ENCODE measurements around the gene KDM4B.

Gene KDM4B

DNA sequence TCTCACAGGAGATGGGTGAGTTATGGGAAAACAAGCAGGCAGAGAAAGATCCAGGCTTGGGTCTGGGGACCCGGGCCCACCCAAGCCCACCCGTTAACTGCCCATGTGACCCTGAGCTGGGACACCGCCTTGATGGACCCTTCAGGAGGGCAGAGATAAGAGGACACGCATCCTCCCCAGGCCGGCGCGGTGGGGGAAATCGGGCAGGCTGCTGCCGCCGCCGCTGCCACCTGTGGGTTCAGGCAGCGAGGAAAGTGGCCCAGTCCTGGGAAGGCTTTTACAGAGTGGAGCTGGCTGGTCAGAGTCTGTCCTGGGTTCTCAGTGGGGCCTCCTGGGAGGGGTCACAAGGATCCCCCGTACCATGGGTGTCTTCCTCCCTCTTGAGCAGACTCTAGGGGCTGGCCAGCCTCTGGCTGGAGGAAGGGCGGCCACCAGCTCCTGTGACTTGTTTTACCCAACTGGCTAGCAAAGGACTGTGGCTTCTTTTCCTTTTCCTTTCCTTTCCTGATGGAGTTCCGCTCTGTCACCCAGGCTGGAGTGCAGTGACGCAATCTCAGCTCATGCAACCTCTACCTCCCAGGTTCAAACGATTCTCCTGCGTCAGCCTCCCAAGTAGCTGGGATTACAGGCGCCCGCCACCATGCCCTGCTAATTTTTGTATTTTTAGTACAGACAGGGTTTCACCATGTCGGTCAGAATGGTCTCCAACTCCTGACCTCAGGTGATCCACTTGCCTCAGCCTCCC lies 155.4 kb downstream of the KDM4B start:
- DNase-seq (ENCODE audit: low read depth), result no peak

DNA sequence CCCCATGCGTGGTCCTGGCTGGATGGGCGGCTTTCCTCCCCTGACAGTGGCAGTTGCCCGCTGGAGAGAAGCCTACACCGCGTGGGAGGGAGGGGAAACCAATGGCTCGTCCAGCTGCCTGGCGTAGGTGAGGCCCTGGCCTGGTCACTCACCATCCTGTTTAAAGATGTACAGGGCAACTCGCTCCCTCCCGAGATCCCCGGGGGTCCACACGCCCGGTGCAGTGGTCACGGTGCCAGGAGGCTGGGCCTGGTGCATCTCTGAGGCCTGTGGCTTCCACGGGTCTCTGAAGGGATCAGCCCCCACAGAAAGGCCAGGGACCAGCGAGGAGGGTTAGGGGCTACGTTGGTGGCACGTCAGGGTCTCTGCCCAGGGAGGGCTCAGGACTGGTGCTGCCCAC lies 156.5 kb downstream of the KDM4B start:
- DNase-seq (ENCODE audit: low read depth), result no peak

DNA sequence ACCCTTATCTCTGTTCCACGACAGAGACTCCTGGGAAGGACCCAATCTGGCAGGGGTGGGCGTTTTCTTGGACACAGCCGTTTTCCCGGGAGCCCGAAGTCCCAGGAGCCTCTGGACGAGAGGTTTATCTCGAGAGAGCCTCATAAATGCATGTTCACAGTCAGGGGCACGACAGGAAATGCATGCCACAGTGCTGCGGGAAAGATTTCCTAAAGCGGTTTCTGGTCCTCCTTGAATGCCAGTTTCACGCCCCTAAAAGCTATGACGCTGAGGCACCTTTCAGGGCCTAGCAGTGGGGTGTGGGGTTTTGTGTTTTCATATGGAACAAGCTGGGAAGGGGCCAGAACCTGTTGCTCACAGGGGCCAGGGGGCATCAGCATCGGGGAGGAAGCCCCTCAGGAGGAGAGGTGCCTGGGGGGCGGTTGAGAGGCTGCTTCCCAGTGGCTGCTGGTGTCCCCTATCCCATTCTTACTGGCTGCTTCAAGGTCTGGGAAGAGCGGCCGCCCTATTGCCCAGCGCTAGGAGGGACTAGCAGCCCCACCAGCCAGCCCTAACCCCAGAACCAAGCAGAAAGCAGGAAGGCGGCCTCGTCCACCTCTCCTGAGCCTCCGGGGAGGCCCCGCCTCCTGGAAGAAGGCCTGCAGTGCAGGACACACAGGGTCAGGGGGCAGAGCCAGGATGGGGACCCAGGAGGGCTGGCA lies 157.0 kb downstream of the KDM4B start:
- no peak for DNase-seq (ENCODE audit: low read depth)

GRCh38 chr19:5126498-5127223 lies 157.7 kb downstream of the KDM4B start:
- no peak for DNase-seq (ENCODE audit: low read depth)

DNA sequence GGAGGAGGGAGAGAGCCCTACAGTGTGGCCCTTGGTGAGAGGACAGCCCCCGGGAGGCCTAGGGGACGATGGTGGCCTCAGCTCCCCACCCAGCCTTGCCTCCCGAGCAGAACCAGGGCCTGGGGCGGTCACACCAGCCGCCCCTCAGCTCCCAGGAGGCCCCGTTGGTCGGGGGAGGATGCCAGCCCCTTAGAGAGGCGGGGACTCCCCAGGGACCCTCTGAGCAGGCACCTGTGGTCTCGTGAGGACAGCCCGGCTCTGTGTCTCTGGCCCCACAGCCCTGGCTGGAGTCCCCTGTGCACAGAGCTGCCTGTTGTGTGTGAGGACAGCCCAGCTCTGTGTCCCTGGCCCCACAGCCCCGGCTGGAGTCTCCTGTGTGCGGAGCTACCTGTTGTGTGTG lies 158.8 kb downstream of the KDM4B start:
- no peak for DNase-seq (ENCODE audit: low read depth)

GRCh38 chr19:5128251-5128935 lies 159.5 kb downstream of the KDM4B start:
- DNase-seq (ENCODE audit: low read depth), result no peak

DNA sequence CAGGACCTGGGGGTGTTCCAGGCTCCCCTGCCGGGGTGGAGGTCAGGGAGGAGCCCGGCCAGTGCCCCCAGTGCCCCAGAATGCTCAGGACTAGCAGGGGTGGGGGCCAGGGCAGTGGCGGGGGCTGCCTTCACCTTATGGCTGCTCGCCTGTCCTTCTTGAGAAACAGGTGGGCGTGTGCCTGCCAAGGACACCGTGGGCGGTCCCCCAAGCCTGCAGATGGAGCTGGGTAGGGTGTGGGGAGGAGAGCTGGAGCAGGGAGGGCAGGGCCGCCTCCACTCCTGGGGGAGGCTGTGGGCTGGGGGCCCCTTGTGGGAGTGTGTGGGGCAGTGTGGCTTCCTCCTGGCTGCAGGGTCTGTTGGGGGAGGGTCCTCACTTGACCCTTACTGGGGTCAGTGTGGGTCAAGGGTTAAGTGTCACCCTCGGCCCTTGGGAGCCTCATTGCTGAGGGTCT lies 160.1 kb downstream of the KDM4B start:
- no peak for DNase-seq (ENCODE audit: low read depth)

DNA sequence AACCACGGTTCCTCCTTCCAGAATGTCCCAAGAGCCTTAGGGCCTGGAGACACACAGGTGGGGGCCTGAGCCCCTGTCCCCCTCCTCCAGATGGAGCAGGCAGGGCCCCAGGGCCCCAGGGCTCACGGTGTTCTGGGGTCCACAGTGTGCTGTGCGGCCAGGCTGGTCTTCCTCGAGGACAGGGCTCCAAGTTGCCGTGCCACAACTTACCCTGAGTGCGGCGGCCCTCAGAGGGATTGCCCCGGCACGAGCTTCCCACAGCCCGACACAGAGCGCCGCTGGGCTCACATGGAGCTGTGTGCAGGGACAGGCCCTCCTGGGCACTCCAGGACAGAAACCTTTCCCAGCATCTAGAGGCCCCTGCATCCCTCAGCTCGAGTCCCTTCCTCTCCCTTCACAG lies 160.8 kb downstream of the KDM4B start:
- no peak for DNase-seq (ENCODE audit: low read depth)

DNA sequence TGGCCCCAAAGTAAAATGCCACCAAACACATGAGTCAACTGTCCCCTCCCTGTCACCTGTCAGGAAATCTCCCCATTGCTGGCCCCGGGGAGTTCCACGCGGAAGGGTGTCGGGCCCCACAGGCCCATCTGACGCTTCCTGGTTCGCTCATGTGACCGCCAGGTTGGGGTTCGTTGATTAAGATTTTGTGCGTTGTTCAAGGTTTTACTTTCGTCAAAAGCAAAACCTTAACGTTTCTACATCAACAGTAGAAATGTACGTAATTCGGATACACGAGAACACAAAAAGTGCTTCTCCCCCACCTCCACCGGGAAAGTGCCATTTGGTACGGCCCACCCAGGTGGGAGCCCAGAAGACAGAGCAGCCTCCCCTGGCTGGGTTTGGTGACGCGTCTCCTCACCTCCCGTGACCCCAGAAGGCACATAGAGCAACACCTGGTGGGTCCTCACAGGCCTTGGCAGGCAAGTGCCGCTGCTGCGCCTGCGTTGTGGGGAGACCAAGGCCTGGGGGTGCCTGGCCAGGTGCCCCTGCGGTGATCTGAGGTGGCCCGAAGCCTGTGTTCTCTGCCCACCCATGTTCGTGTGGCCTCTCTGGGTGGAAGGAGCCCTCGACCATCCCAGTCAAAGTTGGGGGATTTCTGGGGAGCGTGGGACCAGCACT lies 161.6 kb downstream of the KDM4B start:
- peak; percentile 29 for DNase-seq (ENCODE audit: low read depth)

- no peak for DNase-seq (ENCODE audit: low read depth)
These were observed 162.2 kb downstream of the KDM4B start for GRCh38 chr19:5131031-5131505.

DNA sequence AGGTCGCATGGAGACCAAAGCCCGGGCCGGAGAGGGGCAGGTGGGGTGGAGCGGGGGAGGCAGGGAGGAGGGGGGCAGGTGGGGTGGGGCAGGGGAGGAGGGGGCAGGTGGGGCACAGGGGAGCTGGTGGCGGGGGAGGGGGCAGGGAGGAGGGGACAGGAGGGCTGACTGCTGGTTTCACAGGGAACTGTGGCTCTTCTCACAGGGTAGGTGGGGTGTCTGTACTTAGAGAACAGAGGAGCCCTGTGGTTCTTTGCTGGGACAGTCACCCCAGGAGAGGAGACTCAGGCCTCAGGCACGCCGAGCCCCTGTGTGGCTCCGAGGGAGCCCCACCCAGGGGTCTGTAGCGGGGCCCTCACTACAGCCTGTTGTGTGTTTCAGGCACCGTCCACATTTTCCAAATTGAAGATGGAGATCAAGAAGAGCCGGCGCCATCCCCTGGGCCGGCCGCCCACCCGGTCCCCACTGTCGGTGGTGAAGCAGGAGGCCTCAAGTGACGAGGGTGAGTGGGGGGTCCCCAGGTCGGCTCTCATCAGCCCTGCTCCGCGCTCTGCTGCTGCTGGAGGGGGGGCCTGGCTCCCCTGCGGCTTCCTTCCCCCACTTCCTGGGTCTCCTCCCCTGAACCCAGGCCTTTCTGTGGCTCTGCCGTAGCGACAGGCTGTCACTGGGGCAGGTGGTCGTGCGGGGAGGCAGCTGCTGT lies 162.7 kb downstream of the KDM4B start:
- DNase-seq (ENCODE audit: low read depth), result no peak

- DNase-seq (ENCODE audit: low read depth), result no peak
These were observed 163.3 kb downstream of the KDM4B start for GRCh38 chr19:5132206-5132560.

GRCh38 chr19:5132698-5133651 lies 164.1 kb downstream of the KDM4B start:
- no peak for DNase-seq (ENCODE audit: low read depth)

DNA sequence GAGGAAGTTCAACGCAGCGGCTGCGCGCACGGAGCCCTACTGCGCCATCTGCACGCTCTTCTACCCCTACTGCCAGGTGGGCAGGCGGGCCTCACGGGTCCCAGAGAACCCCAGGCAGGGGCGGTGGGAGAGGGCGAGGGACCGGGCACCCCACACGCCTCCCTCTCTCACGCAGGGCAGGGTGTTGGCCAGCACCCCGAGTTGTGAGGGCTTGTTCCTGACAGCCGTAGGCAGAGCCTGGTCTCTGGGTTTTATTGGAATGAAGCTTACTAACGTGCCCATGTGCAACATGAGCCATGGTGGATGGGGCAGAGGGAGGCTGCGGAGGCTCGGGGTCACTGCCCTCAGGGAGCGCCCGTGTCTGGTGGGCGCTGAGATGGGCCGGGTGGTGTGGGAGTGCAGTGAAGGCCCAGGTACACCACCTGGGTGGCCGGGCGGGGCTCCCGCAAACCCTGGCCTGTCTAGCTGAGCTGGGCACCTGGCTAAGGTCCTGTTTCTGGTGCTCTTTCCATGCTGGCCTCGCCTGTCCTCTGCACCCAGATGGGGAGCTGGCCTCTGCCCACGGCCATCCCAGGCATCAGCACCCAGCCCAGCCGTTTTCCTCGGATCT lies 165.2 kb downstream of the KDM4B start:
- no peak for DNase-seq (ENCODE audit: low read depth)

GRCh38 chr19:5134691-5135090 lies 165.8 kb downstream of the KDM4B start:
- no peak for DNase-seq (ENCODE audit: low read depth)

- no peak for DNase-seq (ENCODE audit: low read depth)
These were observed 167.4 kb downstream of the KDM4B start for GRCh38 chr19:5136073-5136855.

GRCh38 chr19:5137114-5137513 lies 168.2 kb downstream of the KDM4B start:
- no peak for DNase-seq (ENCODE audit: low read depth)

- no peak for DNase-seq (ENCODE audit: low read depth)
These were observed 168.7 kb downstream of the KDM4B start for GRCh38 chr19:5137571-5138124.

Measured in activated T-cell treated with anti-CD3 and anti-CD28 coated beads for 24 hours (primary cell).